Mucosa of rectum (tissue), 2 donors: ENCODE results near the gene ERCC6L.

Experiments used
- H3K27ac ChIP-seq, 2 donors: one replicate each; pipeline ENCODE4 v1.7.0; 2013; ENCODE audit warnings: inconsistent platforms in 2 of 2, low read depth in 2 of 2, low read length in 2 of 2
- H3K27me3 ChIP-seq, 2 donors: one replicate each; pipeline ENCODE4 v1.7.0; 2013; ENCODE audit warnings: low read length in 2 of 2; ENCODE audit not compliant: control insufficient read depth in 2 of 2, insufficient read depth in 2 of 2
- H3K36me3 ChIP-seq, 2 donors: one replicate each; pipeline ENCODE4 v1.7.0; 2013; ENCODE audit warnings: low read length in 2 of 2; ENCODE audit not compliant: control insufficient read depth in 2 of 2, insufficient read depth in 2 of 2
- H3K4me1 ChIP-seq, 2 donors: one replicate each; pipeline ENCODE4 v1.7.0; 2013; ENCODE audit warnings: low read length in 2 of 2, mild to moderate bottlenecking in 1 of 2; ENCODE audit not compliant: control insufficient read depth in 2 of 2, insufficient read depth in 2 of 2
- H3K4me3 ChIP-seq, 2 donors: one replicate each; pipeline ENCODE4 v1.7.0; 2013; ENCODE audit warnings: low read length in 2 of 2
- H3K9ac ChIP-seq, 2 donors: one replicate each; pipeline ENCODE4 v1.7.0; 2013; ENCODE audit warnings: low read length in 2 of 2, low read depth in 1 of 2, mild to moderate bottlenecking in 1 of 2
- H3K9me3 ChIP-seq, 2 donors: one replicate each; pipeline ENCODE4 v1.7.0; 2013; ENCODE audit warnings: low read length in 2 of 2; ENCODE audit not compliant: control insufficient read depth in 2 of 2
- donor health status: healthy.
- donor health status: Normal muscosa, but diverticular disease.

Gene ERCC6L

GRCh38 chrX:72216973-72217372 is 21.9 kb downstream of the ERCC6L start:
- no peaks in the 10 kb centered on the region for H3K27me3 ChIP-seq
- no peaks in the 10 kb centered on the region for H3K4me1 ChIP-seq
- no peak overlapping the region for H3K4me3 ChIP-seq
- H3K27ac ChIP-seq = no peak overlapping the region
- no peak overlapping the region for H3K9ac ChIP-seq
- H3K36me3 ChIP-seq = peaks cover 0 to 2% of the 10 kb centered on the region in 2 donors
- no peaks in the 10 kb centered on the region for H3K9me3 ChIP-seq

DNA sequence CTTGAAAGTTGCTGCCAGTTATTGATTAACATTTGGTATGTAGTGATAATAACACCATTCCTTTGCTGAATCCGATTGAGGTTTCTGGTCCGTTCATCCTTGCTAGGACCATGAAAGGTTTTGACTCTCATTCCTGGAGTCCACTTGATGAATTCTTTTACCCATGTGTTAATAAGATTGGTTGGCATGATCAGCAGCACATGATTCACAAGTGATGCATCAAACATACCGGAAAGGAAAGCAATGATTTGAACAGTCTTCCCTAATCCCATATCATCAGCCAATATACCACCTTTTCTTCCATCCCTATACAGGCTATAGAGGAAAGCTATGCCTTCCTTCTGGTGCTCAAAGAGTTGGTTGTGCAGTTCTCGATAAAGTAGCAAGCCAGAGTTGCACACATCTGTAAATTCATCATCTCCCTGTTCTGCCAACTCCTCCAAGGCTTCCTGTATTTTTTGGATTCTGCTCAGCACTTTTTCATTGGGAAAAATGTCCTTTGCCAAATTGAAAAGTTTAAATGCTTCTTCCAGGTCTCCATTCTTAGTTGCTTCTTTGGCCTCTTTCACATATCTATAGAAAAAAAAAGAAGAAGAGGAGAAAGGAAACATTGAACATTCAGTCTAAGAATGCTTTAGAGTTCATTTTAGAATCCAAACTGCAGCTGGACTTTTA is 30.6 kb downstream of the ERCC6L start:
- H3K36me3 ChIP-seq = peaks cover 0 to 13% of the 10 kb centered on the region in 2 donors
- no peaks in the 10 kb centered on the region for H3K4me1 ChIP-seq
- H3K9ac ChIP-seq = no peak overlapping the region
- H3K27ac ChIP-seq = no peak overlapping the region
- no peak overlapping the region for H3K4me3 ChIP-seq
- H3K27me3 ChIP-seq = no peaks in the 10 kb centered on the region
- no peaks in the 10 kb centered on the region for H3K9me3 ChIP-seq

- H3K9me3 ChIP-seq = no peaks in the 10 kb centered on the region
- no peak overlapping the region for H3K27ac ChIP-seq
- no peaks in the 10 kb centered on the region for H3K4me1 ChIP-seq
- H3K36me3 ChIP-seq = peaks cover 0 to 16% of the 10 kb centered on the region in 2 donors
- no peaks in the 10 kb centered on the region for H3K27me3 ChIP-seq
- no peak overlapping the region for H3K9ac ChIP-seq
- H3K4me3 ChIP-seq = no peak overlapping the region
Measured at GRCh38 chrX:72207366-72207765, 31.5 kb downstream of the ERCC6L start.

GRCh38 chrX:72205706-72206105 is 33.1 kb downstream of the ERCC6L start:
- no peaks in the 10 kb centered on the region for H3K9me3 ChIP-seq
- no peaks in the 10 kb centered on the region for H3K27me3 ChIP-seq
- H3K36me3 ChIP-seq = peaks cover 0 to 16% of the 10 kb centered on the region in 2 donors
- no peak overlapping the region for H3K4me3 ChIP-seq
- H3K9ac ChIP-seq = no peak overlapping the region
- H3K4me1 ChIP-seq = no peaks in the 10 kb centered on the region
- H3K27ac ChIP-seq = no peak overlapping the region

DNA sequence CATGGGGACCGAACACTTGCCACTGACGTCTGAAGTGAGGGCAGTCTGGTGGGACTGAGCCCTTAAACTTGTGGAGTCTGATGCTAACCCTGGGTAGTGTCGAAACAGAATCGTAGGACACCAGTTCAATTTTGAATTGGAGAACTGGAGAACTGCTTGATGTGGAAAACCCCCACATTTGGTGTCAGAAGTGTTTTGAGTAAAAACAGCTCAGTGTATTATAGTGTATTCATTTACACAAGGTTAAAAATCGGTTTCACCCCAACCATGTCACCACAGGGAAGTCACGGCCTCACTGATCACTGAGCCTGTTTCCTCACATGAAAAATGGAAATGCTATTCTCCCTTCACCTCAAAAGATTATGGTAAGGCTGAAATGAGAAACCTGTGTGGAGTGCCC is 35.4 kb downstream of the ERCC6L start:
- Histone ChIP-seq H3K4me3 (no peak overlapping the region), H3K4me1 (no peaks in the 10 kb centered on the region), H3K27me3 (no peaks in the 10 kb centered on the region)

GRCh38 chrX:72202792-72203401 is 35.9 kb downstream of the ERCC6L start:
- peaks cover 0 to 29% of the 10 kb centered on the region in 2 donors for H3K36me3 ChIP-seq
- H3K9me3 ChIP-seq = no peaks in the 10 kb centered on the region
- no peak overlapping the region for H3K27ac ChIP-seq
- no peak overlapping the region for H3K4me3 ChIP-seq
- no peak overlapping the region for H3K9ac ChIP-seq
- H3K4me1 ChIP-seq = no peaks in the 10 kb centered on the region
- H3K27me3 ChIP-seq = no peaks in the 10 kb centered on the region

More for the DNA sequence above, 35.4 kb downstream of the ERCC6L start:
- no peak overlapping the region for H3K27ac ChIP-seq
- no peak overlapping the region for H3K9ac ChIP-seq
- H3K9me3 ChIP-seq = no peaks in the 10 kb centered on the region
- H3K36me3 ChIP-seq = peaks cover 0 to 27% of the 10 kb centered on the region in 2 donors

GRCh38 chrX:72201836-72202536 is 36.8 kb downstream of the ERCC6L start:
- Histone ChIP-seq H3K27me3 (no peaks in the 10 kb centered on the region), H3K4me1 (no peaks in the 10 kb centered on the region), H3K36me3 (peaks cover 0 to 37% of the 10 kb centered on the region in 2 donors), H3K27ac (no peak overlapping the region), H3K9me3 (no peaks in the 10 kb centered on the region), H3K9ac (no peak overlapping the region), H3K4me3 (no peak overlapping the region)

- peaks cover 0 to 9% of the 10 kb centered on the region in 2 donors for H3K36me3 ChIP-seq
- H3K9me3 ChIP-seq = no peaks in the 10 kb centered on the region
- H3K27me3 ChIP-seq = peaks cover 0 to 5% of the 10 kb centered on the region in 2 donors
- H3K4me1 ChIP-seq = peaks cover 5 to 6% of the 10 kb centered on the region in 2 donors
- H3K9ac ChIP-seq = no peak overlapping the region
- no peak overlapping the region for H3K27ac ChIP-seq
- peak overlapping the region in 1 of 2 donors; percentile 92 for H3K4me3 ChIP-seq
Measured at GRCh38 chrX:72182924-72183323, 55.9 kb downstream of the ERCC6L start.

DNA sequence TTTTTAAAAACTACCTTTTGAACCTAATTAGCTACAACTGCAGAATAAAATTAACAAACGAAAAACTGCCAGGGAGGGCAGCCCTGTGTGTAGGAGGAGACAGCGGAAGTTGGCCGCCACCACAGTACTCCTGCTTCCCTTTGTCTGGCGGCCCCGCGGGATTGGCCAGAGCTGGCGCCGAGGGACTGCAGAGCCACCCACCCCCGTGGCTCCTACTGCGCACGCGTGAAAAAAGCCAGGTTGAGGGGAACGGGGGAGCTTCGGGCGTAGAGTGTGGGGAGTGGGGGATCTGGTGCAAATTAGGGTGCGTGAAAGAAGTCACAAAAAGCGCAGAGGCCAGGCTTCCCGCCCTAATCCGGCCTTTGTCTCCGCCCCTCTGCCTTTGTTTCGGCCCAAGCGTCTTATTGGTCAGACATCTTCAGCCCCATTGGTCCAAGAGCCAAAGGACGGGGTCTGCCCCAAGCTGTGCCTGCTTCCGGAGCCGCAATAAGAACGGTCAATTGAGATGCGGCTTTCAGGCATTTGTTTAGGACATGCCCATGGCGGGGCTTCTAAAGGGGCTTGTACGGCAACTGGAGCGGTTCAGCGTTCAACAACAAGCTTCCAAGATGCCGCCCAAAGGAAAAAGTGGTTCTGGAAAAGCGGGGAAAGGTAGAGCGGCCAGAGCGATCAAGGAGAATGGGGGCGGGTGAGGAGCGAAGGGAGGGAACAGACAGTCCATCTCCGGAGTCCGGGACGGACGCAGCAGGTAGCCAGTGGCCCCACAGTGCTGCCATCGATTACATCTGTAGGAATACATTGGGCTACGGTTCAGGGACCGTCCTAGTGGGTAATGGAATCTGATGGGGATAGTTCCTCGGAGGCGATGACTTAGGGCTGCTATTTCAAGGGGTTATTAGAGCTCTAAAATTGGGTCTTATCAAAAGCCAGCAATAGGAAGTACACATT is 57.4 kb downstream of the ERCC6L start, which contains the start of gene PIN4:
Gene PIN4, plus strand, starts transcription at position 580 of the 948 bp plus-strand sequence. Its CDS starts 29 bp downstream, at position 609.
- Histone ChIP-seq H3K4me3 (peak within 1 kb of the TSS; percentile 78 to 92), H3K9ac (peak within 1 kb of the TSS; percentile 59 to 77), H3K4me1 (peaks cover 5 to 6% of the 10 kb centered on the region in 2 donors), H3K9me3 (no peaks in the 10 kb centered on the region), H3K27me3 (peaks cover 0 to 5% of the 10 kb centered on the region in 2 donors), H3K27ac (peak within 1 kb of the TSS; percentile 74 to 80), H3K36me3 (no peaks in the 10 kb centered on the region)
